ENCODE measurements around the gene CAPN2.
"Not testable (repeated sequence)": the region's sequence is repeated elsewhere in the genome, so short reads cannot be mapped to it uniquely, and the experiment has no call there.

Gene CAPN2

GRCh38 chr1:223732993-223733798, 20.9 kb downstream of the CAPN2 start:
- no peak overlapping the region for H3K4me3 ChIP-seq (ENCODE audit: low read length)
- no peak for TF ChIP-seq CTCF (IDR thresholded peaks at IDR 0.05; ENCODE audit: insufficient read depth, low read depth, low read length, missing control alignments)
- DNase-seq (ENCODE audit: low read depth), result no peak

- no peak overlapping the region for H3K4me3 ChIP-seq (ENCODE audit: low read length)
- no peak for TF ChIP-seq CTCF (IDR thresholded peaks at IDR 0.05; ENCODE audit: insufficient read depth, low read depth, low read length, missing control alignments)
- no peak for DNase-seq (ENCODE audit: low read depth)
Measured at GRCh38 chr1:223733898-223734852, 21.8 kb downstream of the CAPN2 start.

- DNase-seq (ENCODE audit: low read depth); H3K4me3 ChIP-seq (ENCODE audit: low read length): not testable (repeated sequence)
Measured at GRCh38 chr1:223736638-223737037, 24.3 kb downstream of the CAPN2 start.

GRCh38 chr1:223737342-223737741, 25.0 kb downstream of the CAPN2 start:
- DNase-seq (ENCODE audit: low read depth), result no peak
- H3K4me3 ChIP-seq (ENCODE audit: low read length), result no peak overlapping the region
- TF ChIP-seq CTCF (IDR thresholded peaks at IDR 0.05; ENCODE audit: insufficient read depth, low read depth, low read length, missing control alignments), result no peak

GRCh38 chr1:223738465-223739365, 26.4 kb downstream of the CAPN2 start:
- peak; percentile 56 for DNase-seq (ENCODE audit: low read depth)
- TF ChIP-seq CTCF (IDR thresholded peaks at IDR 0.05; ENCODE audit: insufficient read depth, low read depth, low read length, missing control alignments), result no peak
- H3K4me3 ChIP-seq (ENCODE audit: low read length), result no peak overlapping the region

- H3K4me3 ChIP-seq (ENCODE audit: low read length), result no peak overlapping the region
- no peak for TF ChIP-seq CTCF (IDR thresholded peaks at IDR 0.05; ENCODE audit: insufficient read depth, low read depth, low read length, missing control alignments)
- peak; percentile 60 for DNase-seq (ENCODE audit: low read depth)
Measured at GRCh38 chr1:223739366-223740037, 27.2 kb downstream of the CAPN2 start.

- peak; percentile 57 for DNase-seq (ENCODE audit: low read depth)
- not testable (repeated sequence) for H3K4me3 ChIP-seq (ENCODE audit: low read length)
Measured at GRCh38 chr1:223740038-223740736, 27.8 kb downstream of the CAPN2 start.

Data from epithelial cell of esophagus (primary cell).